HCT116 (cell line): ENCODE data around the gene TMEM185B. TPM values are rescaled to one million over a fixed set of nuclear protein-coding genes. Genes with fewer than 3 reads are reported as not detected.

ENCODE experiments used
- ATAC-seq: fragments of 200-7000 bp; cut with Tn5 transposase; 2 replicates; pipeline ENCODE4 v1.9.1; 2020; ENCODE audit warnings: mild to moderate bottlenecking, moderate library complexity
- BruUV-seq: library from RNA; stranded (reverse); fragments of 400-500 nt; replicated peaks from 2 replicates; lab custom pipeline; 2021; lab: Mats Ljungman, UMichigan
- CTCF ChIA-PET: fragments of 300-600 bp; sonication (Branson Sonifier 250); formaldehyde crosslinking; loops from one replicate; lab custom pipeline; 2021; ENCODE audit warnings: antibody characterized with exemption; lab: Charles Lee
- POLR2A ChIA-PET: fragments of 300-600, 350-600 bp; sonication (Branson Sonifier 250); formaldehyde crosslinking; loops from one replicate; lab custom pipeline; 2021; ENCODE audit warnings: antibody characterized with exemption; lab: Charles Lee
- RAD21 ChIA-PET, 2 experiments: fragments of 300-600 bp; sonication (Branson Sonifier 250); formaldehyde crosslinking; loops; one replicate each; lab custom pipeline; 2023; ENCODE audit warnings: low total read pairs in 2 of 2; ENCODE audit not compliant: uncharacterized antibody in 2 of 2, unreplicated experiment in 2 of 2, low non-redundant PET in 1 of 2; lab: Charles Lee
- DNase-seq: peaks from one replicate; pipeline ENCODE4 v3.0.0-alpha.2; 2010; ENCODE audit warnings: low read depth, low spot score
- H2AFZ ChIP-seq: fragments of 200-600 bp; shearing (Covaris generic), sonication (generic); 2 replicates; pipeline ENCODE4 v1.6.1; 2017; ENCODE audit warnings: low read depth, mixed run types, mixed read lengths, antibody characterized with exemption, low read length; ENCODE audit not compliant: poor library complexity, severe bottlenecking
- H3K27ac ChIP-seq: 2 replicates; pipeline ENCODE4 v1.5.1; 2012; ENCODE audit warnings: low read depth, low read length
- H3K27me3 ChIP-seq: fragments of 200-600 bp; sonication (generic); 2 replicates; pipeline ENCODE4 v1.6.1; 2016; ENCODE audit warnings: mixed run types, low read length, mixed read lengths; ENCODE audit not compliant: insufficient read depth
- H3K36me3 ChIP-seq, 2 experiments: fragments of 200-500 bp in 1 of 2; fragments of 200-600 bp in 1 of 2; sonication (Bioruptor generic) in 1 of 2; sonication (generic) in 1 of 2; 2 replicates each; pipeline versions ENCODE4 v1.5.1 to v1.6.1; 2014 to 2016; ENCODE audit warnings: low read length in 2 of 2, inconsistent platforms in 1 of 2, mixed read lengths in 1 of 2, mixed run types in 1 of 2; ENCODE audit not compliant: insufficient read depth in 2 of 2, control insufficient read depth in 1 of 2
- H3K4me1 ChIP-seq, 2 experiments: fragments of 200-600 bp in 1 of 2; sonication (generic) in 1 of 2; 2 replicates each; pipeline versions ENCODE4 v1.5.1 to v1.6.1; 2012 to 2017; ENCODE audit warnings: low read length in 2 of 2, inconsistent platforms in 1 of 2, mild to moderate bottlenecking in 1 of 2, mixed read lengths in 1 of 2, mixed run types in 1 of 2, moderate library complexity in 1 of 2; ENCODE audit not compliant: insufficient read depth in 2 of 2, control insufficient read depth in 1 of 2
- H3K4me2 ChIP-seq: fragments of 200-600 bp; sonication (generic); 2 replicates; pipeline ENCODE4 v1.6.1; 2017; ENCODE audit warnings: mixed run types, low read length, mixed read lengths
- H3K4me3 ChIP-seq, 2 experiments: fragments of 200-600 bp in 1 of 2; sonication (generic) in 1 of 2; replicated peaks in 1 of 2; 2 replicates each; pipeline ENCODE4 v1.5.1; 2011 to 2016; ENCODE audit warnings: low read length in 2 of 2, control low read depth in 1 of 2, low read depth in 1 of 2, mild to moderate bottlenecking in 1 of 2, mixed read lengths in 1 of 2, mixed run types in 1 of 2
- H3K79me2 ChIP-seq: fragments of 200-600 bp; sonication (generic); 2 replicates; pipeline ENCODE4 v1.6.1; 2017; ENCODE audit warnings: mild to moderate bottlenecking, mixed run types, low read length, moderate library complexity, mixed read lengths; ENCODE audit not compliant: insufficient read depth
- H3K9ac ChIP-seq: fragments of 200-600 bp; sonication (generic); 2 replicates; pipeline ENCODE4 v1.6.1; 2016; ENCODE audit warnings: low read length, mixed read lengths
- H3K9me2 ChIP-seq: fragments of 200-600 bp; sonication (generic), shearing (Covaris generic); 2 replicates; pipeline ENCODE4 v1.6.1; 2017; ENCODE audit warnings: mixed run types, mild to moderate bottlenecking, moderate library complexity; ENCODE audit not compliant: insufficient read depth
- H3K9me3 ChIP-seq, 2 experiments: fragments of 200-500 bp in 1 of 2; fragments of 200-600 bp in 1 of 2; sonication (Bioruptor generic) in 1 of 2; sonication (generic) in 1 of 2; 2 replicates each; pipeline ENCODE4 v1.6.1; 2014 to 2017; ENCODE audit warnings: low read length in 2 of 2, mixed read lengths in 2 of 2, inconsistent platforms in 1 of 2, low read depth in 1 of 2, mild to moderate bottlenecking in 1 of 2, mixed run types in 1 of 2, moderate library complexity in 1 of 2; ENCODE audit not compliant: control insufficient read depth in 1 of 2, insufficient read depth in 1 of 2
- H4K20me1 ChIP-seq: fragments of 200-600 bp; sonication (generic), shearing (Covaris generic); 2 replicates; pipeline ENCODE4 v1.6.1; 2017; ENCODE audit warnings: mixed run types, mild to moderate bottlenecking, moderate library complexity; ENCODE audit not compliant: insufficient read depth
- ELF1 ChIP-seq: IDR thresholded peaks from 2 replicates; pipeline ENCODE4 v1.6.1; 2012; ENCODE audit warnings: low read depth, borderline replicate concordance
- EZH2phosphoT487 ChIP-seq: fragments of 200-600 bp; IDR thresholded peaks from 2 replicates; pipeline ENCODE4 v1.6.1; 2018; ENCODE audit warnings: antibody characterized with exemption, borderline replicate concordance
- MAX ChIP-seq: IDR thresholded peaks from 2 replicates; pipeline ENCODE4 v1.6.1; 2012
- POLR2A ChIP-seq: IDR thresholded peaks from 2 replicates; pipeline ENCODE4 v1.7.0; 2011; ENCODE audit warnings: borderline replicate concordance; ENCODE audit not compliant: insufficient read depth, insufficient read length; ENCODE audit errors: extremely low read depth
- RAD21 ChIP-seq: IDR thresholded peaks from 2 replicates; pipeline ENCODE4 v1.6.1; 2012; ENCODE audit warnings: low read depth, mild to moderate bottlenecking
- REST ChIP-seq: IDR thresholded peaks from 2 replicates; pipeline ENCODE4 v1.6.1; 2012; ENCODE audit warnings: low read depth
- SRF ChIP-seq: IDR thresholded peaks from 2 replicates; pipeline ENCODE4 v1.6.1; 2012; ENCODE audit warnings: low read depth
- TCF7L2 ChIP-seq: IDR thresholded peaks from 2 replicates; pipeline ENCODE4 v1.7.0; 2011; ENCODE audit warnings: borderline replicate concordance, inconsistent platforms; ENCODE audit not compliant: insufficient read depth, insufficient read length; ENCODE audit errors: extremely low read depth
- ZBTB33 ChIP-seq: IDR thresholded peaks from 2 replicates; pipeline ENCODE4 v1.6.1; 2011; ENCODE audit warnings: mild to moderate bottlenecking, low read length, moderate library complexity; ENCODE audit not compliant: insufficient replicate concordance; ENCODE audit errors: extremely low read depth
- ZNF274 ChIP-seq: fragments of 200-500 bp; sonication (Bioruptor generic); IDR thresholded peaks from 2 replicates; pipeline ENCODE4 v1.6.1; 2014; ENCODE audit warnings: mild to moderate bottlenecking, low read depth, low read length, inconsistent platforms
- intact Hi-C: fragments of 100-400 bp; cut with micrococcal nuclease; formaldehyde crosslinking; loops from 2 replicates; pipeline ENCODE4 v1.10.0; 2022
- total RNA-seq: library from RNA; stranded (reverse); gene quantifications from one replicate; pipeline ENCODE4 v1.2.1, GENCODE V29; 2021; ENCODE audit not compliant: unreplicated experiment

The TMEM185B gene
- total RNA-seq, 1 experiment from 2014 or later = 27.1 TPM

GRCh38 chr2:120269076-120269744, 46.0 kb upstream of the TMEM185B start (continued):
- no peak for TF ChIP-seq TCF7L2
- TF ChIP-seq SRF = no peak
- no peak for TF ChIP-seq MAX
- TF ChIP-seq, all 23 proteins: peak for 0

- H3K27ac ChIP-seq = no peak overlapping the region
- H3K79me2 ChIP-seq = peaks cover 42% of the 10 kb centered on the region
- no peaks in the 10 kb centered on the region for H4K20me1 ChIP-seq
- BruUV-seq = no TSS peak
- intact Hi-C loops = no loop called here
- no peaks in the 10 kb centered on the region for H3K9me3 ChIP-seq
- no peak overlapping the region for H3K4me3 ChIP-seq
- no peaks in the 10 kb centered on the region for H3K36me3 ChIP-seq
- POLR2A ChIA-PET = no interaction called here
- no peak overlapping the region for H2AFZ ChIP-seq
- ATAC-seq (no peak), DNase-seq (no peak)
- no peak overlapping the region for H3K4me2 ChIP-seq
- no peaks in the 10 kb centered on the region for H3K27me3 ChIP-seq
- no peaks in the 10 kb centered on the region for H3K9me2 ChIP-seq
- peaks cover 0 to 6% of the 10 kb centered on the region in 2 experiments; a peak in 1 of 4 replicates for H3K4me1 ChIP-seq
- no peak overlapping the region for H3K9ac ChIP-seq
- CTCF ChIA-PET = interaction anchor here (1.4 kb wide), 1 partner anchor 46 kb away, joined by 3 read pairs; no protein-coding TSS in a partner anchor
- RAD21 ChIA-PET = no interaction called here
- no peak for TF ChIP-seq POLR2A
- no peak for TF ChIP-seq ZNF274
- TF ChIP-seq SRF = no peak
- no peak for TF ChIP-seq RAD21
- no peak for TF ChIP-seq ELF1
- no peak for TF ChIP-seq ZBTB33
- no peak for TF ChIP-seq REST
- no peak for TF ChIP-seq EZH2phosphoT487
Measured at GRCh38 chr2:120267348-120267747, 44.1 kb upstream of the TMEM185B start.
